DMS79 treated with DMSO at 0.1 percent for 48 hours (cell line): ENCODE measurements around the gene F12.
A peak's percentile ranks its signal among the peaks of the same experiment; 100 is the strongest.

ENCODE experiments used
- DNase-seq: peaks from one replicate; lab custom pipeline; 2025; lab: John Stamatoyannopoulos, UW

The F12 gene

GRCh38 chr5:177410575-177410974 lies 1.2 kb upstream of the F12 start:
- no peak for DNase-seq

GRCh38 chr5:177405805-177406204 lies 3.6 kb downstream of the F12 start:
- DNase-seq: no peak

- no peak for DNase-seq
Observed at GRCh38 chr5:177405312-177405711, 4.1 kb downstream of the F12 start.

DNA sequence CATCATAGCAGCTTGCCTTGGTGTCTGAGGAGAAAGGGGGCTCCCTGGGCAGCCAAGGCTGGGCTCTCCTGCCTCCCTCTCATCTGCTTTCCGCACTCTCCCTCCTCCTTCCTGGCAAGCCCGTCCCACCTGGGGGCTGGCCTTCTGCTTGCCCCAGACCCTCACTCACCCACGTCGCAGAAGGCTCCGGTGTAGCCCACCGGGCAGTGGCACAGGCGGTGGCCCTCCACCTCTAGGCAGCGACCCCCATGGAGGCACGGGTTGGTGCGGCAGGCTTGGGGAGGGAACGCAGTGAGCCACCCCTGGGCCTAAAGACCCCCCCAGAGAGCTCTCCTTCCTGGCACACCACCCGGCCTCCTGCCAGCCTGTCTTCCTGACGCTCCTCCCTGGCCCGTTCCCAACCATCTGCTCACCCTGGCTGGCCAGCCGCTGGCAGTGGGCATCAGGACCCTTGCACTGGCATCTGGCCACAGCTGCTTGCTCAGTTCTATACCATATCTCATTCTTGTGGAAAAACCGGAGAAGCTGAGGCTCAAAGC lies 4.7 kb downstream of the F12 start:
- no peak for DNase-seq

DNA sequence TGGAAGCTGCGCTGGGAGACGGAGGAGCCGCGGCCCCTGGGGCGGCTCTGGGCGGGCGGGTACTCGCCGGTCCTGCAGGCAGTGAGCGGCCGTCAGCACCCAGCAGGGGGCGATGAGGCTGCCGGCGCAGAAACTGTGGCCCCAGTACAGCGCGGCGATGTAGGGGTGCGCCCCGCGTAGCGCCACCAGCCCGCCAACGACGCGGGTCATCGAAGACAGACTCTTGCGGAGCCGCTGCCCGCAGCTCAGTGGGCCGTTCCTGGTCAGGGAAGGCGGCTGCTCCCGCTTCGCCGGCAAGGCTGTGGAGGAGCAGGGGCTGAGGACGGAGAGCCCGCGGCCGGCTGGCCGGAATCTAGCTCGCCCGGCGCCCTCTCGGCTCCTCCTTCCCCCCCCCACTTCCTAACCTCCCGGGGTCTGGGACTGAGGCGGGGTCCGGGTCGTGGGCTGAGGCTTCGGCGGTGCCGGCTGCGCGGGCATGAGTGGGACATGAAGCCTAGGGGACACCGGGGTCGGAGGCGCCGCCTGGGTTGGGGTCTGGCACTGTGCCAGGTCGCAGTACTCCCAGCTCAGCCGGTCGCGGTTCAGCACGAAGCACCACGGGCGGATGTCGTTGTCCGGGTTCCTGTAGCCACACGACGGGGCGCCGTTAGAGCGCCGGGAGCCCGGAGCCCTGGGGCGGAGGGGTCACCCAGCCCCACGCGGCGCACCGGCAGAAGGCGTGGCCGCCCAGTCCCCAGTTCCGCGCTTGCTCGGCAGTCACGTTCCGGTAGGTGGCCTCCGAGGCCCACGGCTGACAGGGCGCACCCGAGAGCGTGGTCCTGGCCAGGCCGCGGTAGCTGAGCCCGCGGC lies 5.3 kb downstream of the F12 start:
- peak; percentile 20 for DNase-seq

- peak; percentile 27 for DNase-seq
Observed at GRCh38 chr5:177403102-177403791, 6.1 kb downstream of the F12 start.

DNA sequence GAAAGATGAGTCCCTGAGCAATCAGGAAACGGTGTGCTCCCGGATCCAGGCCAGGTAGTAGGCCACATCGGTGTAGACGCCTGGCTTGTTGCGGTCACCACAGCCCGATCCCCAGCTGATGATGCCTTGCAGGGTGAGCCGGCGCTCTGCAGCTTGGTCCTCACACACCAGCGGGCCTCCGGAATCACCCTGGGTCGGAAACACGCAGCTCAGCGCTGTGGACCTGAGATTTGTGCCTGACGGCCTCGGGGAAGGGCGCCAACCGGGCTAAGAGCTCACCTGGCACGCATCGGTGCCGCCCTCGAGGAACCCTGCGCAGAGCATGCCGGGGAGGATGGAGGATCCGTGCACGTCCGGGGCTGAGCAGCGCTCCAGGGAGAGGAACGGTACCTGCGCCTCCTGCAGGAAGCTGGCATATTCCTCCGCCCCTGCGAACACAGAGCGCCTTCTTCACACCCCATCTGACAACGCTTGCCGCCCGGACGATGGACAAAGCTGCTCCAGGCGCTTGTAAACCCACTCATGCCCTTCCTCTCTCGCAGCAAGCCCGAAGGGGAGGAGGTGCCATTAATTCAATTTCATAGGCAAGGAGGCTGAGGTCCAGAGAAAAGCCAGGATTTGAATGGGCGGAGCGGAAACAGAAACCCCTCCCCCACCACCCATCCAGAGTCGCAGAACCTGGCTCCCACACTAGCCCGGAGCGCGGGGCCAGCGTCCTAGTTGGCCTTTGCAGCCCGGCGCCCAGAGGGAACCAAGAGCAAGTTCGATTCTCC lies 6.9 kb downstream of the F12 start:
- DNase-seq: peak; percentile 78

DNA sequence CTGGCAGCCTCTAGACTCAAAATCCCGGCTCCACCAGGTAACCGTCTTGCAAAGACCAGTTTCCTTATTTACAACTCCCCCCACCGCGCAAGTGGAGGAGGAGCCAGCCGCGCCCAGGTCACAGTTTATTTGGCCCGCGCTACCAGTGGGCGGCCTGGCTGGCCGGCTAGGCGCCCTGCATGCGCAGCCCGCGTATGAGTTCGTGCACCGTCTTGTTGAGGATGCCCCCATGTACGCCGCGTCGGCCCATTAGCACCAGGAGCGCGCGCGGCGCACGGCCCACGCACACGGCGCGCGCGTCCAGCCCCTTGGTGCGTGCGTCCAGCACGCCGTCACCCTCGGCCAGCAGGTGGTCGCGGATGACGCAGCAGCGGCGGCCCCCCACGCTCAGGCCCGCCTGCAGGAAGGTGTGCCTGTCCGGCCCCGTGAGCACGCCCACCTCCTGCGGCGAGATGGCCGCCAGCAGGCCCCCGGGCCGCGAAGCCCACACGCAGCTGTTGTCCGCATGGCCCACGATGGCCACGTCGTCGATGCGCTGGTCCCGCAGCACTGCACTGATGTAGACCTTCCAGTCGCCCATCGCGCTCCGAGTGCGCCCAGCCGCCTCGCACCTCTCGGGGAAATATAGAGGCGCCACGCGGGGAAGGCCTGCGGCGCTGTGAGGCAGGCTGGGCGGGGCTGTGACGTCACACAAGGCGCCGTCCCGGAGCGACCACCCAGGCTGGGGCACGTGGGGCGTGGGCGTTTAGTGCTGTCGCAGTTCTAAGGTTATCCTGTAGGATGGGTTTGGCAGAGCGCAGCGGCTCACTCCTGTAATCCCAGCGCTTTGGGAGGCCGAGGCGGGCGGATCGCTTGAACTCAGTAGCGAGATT lies 9.1 kb downstream of the F12 start, which contains the start of gene PFN3:
PFN3 (minus strand) TSS at position 665 of the 872 bp plus-strand sequence; CDS start at position 580, 85 bp downstream.
- DNase-seq: no peak

GRCh38 chr5:177397875-177398390 lies 11.4 kb downstream of the F12 start:
- DNase-seq: no peak

DNA sequence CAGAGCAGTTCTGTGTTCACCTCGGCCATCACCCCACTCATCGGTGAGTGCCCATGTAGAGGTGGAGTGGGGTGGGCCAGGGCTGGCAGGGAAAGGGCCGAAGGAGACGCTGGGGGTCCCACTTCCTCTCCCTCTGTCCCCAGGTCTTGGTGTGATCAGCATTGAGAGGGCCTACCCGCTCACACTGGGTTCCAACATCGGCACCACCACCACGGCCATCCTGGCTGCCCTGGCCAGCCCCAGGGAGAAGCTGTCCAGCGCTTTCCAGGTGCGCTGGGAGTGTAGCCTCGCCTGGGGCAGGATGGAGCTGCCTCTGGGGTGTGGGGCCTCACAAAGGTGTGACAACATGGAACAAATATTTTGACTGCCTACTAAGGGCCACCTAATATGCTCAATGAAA lies 12.6 kb downstream of the F12 start:
- DNase-seq: no peak

- DNase-seq: no peak
Observed at GRCh38 chr5:177396078-177396477, 13.3 kb downstream of the F12 start.

DNA sequence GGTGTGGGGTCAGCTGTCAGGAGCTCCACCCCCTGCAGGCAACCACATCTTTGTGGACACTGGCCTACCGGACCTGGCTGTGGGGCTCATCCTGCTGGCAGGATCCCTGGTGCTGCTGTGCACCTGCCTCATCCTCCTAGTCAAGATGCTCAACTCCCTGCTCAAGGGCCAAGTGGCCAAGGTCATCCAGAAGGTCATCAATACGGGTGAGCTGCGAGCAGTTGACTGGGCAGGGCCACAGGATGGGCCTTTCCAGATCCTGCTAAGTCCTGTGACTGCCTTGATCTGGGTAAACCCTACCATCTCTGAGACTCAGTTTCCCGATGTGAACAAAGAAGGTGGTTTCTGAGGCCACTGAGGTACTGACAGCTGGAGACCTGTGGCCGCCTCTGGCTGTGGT lies 15.4 kb downstream of the F12 start:
- DNase-seq: no peak

- DNase-seq: no peak
Observed at GRCh38 chr5:177393206-177393765, 16.1 kb downstream of the F12 start.

GRCh38 chr5:177392765-177393164 lies 16.6 kb downstream of the F12 start:
- DNase-seq: no peak

- peak; percentile 59 for DNase-seq
Observed at GRCh38 chr5:177390363-177391300, 18.7 kb downstream of the F12 start.

DNA sequence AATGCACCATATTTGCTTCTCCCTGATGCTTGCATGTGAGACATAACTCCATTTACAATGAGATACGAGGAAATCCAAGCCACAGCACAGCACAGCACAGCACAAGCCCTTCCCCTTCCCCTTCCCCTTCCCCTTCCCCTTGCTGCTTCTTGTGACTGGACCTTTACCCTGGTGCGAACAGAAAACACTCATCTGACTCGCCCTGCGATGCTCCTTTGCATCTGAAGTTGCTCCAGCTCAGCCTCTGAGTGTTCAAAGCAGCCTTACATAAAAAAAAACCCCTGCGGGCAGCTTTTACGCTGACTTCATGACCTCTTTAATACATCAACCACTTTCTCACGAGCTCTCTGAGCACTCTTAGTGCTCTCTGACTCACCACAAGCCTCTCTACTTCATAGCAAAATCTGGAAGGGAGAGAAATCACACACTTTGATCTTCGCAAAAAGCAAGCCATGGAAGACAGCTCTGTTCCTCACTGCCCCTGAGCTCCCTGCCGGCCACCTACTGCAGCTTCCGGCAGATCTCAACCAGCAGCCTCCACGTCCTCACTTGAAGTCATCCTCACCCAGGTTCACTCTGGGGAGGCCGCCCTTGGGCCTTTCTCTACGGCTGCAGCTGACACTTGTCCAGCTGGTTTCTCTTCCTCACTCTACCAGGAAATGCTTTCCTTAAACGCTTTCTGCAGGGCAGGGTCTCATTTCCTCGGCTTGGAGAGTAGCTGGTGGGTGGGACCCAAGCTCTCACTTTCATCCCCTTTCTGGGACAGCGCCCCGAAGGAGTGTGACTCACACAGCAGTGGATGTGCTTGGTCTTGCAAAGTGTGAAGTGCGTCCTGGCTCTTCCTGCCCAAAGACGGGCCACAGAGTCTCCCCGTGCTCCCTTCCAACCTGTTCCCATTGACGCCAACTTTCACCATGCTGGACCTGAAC lies 19.9 kb downstream of the F12 start:
- DNase-seq: peak; percentile 53

- DNase-seq: no peak
Observed at GRCh38 chr5:177388521-177389052, 20.8 kb downstream of the F12 start.

GRCh38 chr5:177387405-177387804 lies 22.0 kb downstream of the F12 start:
- no peak for DNase-seq
